DLD1 (cell line): ENCODE results near the gene UBB.

Source experiments
- in situ Hi-C: cut with HindIII; loops from 2 replicates; pipeline ENCODE4 v1.10.0; 2017; ENCODE audit warnings: low sequenced_read_pairs

The UBB gene

GRCh38 chr17:16417896-16418684 lies 37.2 kb downstream of the UBB start:
- in situ Hi-C loops, result no loop called here

GRCh38 chr17:16418685-16419068 lies 37.8 kb downstream of the UBB start:
- in situ Hi-C loops, result no loop called here

DNA sequence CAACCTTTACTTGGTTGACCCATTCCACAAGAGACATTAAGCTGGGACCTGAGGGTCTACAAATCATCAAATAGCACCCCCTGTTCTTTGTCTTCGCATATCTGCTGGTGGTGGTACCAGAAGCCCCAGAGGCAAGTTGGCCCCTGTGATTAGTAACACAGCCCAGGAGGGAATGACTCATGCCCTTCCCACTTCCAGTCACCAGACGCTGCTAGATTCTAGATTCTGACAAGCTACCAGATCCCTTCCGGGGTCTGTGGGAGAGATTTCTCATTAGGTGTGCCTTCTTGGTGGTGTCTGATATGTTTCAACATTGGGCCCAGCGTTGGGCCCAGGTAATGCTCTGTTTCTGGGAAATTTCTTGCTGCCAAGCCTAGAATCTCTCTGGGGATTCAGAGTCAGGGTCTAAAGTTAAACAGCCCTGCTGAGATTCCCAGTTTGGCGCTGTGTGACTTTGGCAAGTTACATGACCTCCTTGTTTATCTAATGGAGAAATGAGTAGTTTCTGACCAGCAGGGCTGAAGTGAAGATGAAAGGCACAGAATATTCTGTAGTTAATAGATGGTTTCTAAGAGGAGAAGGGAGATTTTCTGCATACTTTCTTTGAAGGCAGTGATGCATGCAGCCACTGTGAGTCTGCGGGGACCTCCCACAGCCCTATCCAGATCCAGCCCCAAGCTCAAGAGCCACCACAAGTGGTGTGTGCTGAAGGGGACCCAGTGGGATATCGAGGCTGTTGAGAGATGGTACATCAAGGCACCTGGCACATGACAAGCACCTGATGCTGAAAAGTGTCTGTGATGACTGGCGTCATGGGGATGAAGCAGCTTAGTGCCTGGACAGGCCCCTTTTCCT lies 38.4 kb downstream of the UBB start:
- in situ Hi-C loops, result no loop called here

DNA sequence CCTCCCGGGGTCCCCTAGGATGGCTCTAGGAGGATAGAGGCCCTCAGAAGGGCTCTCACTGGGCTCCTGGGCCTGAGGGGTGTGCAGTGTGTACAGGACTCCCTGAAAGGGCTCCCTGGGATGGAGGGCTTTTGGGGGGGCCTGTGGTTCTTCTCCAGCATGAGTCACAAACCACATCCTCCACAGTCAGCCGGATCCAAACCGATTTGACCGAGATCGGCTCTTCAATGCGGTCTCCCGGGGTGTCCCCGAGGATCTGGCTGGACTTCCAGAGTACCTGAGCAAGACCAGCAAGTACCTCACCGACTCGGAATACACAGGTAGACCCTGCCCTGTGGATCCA lies 39.0 kb downstream of the UBB start:
- in situ Hi-C loops, result no loop called here

- in situ Hi-C loops, result no loop called here
These were observed 41.5 kb downstream of the UBB start for GRCh38 chr17:16422416-16422815.

GRCh38 chr17:16423226-16423872 lies 42.5 kb downstream of the UBB start:
- in situ Hi-C loops, result no loop called here

- in situ Hi-C loops, result no loop called here
These were observed 44.3 kb downstream of the UBB start for GRCh38 chr17:16425202-16425601.

DNA sequence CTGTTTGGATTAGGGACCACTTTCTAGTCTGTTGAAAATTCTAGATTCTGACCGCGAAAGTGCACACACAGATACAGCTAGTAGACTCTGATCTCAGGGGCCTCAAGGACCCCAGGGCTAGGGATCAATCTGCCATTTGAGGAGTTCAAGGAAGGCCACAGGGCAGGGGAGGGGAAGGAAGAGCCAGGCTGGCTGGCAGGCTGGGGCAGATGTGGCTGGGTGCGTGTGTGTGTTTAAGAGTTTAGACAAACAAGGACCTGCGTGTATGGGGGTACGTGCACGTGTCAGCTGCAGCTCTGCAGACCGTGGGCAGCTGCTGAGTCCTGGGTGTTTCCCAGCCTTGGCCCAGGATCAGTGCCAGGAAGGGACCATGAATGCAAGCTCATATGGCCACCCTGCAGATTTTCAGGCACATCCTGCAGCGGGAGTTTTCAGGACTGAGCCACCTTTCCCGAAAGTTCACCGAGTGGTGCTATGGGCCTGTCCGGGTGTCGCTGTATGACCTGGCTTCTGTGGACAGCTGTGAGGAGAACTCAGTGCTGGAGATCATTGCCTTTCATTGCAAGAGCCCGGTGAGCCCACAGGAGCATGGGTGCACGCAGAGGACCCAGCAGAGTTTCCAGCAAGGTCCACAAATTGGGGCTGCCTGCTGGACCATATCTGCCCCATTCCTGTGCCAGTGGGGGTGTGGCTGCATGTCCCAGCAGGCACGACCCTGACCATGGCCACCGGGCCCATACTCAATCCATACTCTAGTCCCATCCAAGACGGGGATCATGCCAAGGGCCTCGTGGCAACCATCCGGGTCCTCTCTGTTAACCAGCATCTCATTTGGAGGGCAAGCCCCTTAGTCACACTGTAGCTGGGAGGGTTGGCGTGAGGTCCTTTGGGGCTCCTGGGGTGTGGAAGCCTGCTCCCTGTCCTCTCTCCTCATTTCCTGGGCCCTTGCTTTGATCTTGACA lies 45.1 kb downstream of the UBB start:
- in situ Hi-C loops, result no loop called here

GRCh38 chr17:16427020-16427419 lies 46.1 kb downstream of the UBB start:
- in situ Hi-C loops, result no loop called here

- in situ Hi-C loops, result no loop called here
These were observed 47.4 kb downstream of the UBB start for GRCh38 chr17:16428098-16428882.

DNA sequence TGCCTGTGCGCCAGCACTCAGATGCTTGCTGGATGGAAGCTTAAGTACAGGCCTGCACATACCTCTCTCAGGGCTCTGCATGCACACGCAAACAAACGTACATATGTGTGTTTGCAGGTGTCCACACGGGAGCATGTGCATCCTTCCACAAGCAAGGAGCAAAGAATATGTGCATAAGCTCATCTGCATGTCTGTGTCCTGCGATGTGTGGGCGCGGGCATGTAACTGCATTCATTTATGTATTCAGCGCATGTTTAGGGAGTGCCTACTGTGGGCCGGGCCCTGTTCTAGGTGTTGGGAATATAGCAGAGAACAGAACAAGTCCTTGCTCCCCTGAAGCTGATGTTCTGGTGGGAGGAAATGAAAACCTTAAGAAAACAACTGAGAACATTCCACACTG lies 48.2 kb downstream of the UBB start:
- in situ Hi-C loops, result no loop called here

DNA sequence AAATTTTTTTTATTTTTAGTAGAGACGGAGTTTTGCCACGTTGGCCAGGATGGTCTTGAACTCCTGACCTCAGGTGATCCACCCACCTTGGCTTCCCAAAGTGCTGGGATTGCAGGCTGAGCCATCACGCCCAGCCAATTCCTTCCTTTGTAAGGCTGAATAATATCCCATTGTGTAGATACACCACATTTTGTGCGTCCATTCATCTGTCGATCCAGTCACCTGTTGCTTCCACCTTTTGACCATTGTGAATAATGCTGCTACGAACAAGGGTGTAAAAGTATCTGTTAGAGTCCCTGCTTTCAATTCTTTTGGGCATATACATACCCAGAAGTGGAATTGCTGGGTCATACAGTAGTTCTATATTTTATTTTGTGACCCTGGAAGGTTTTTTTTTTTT lies 49.8 kb downstream of the UBB start:
- in situ Hi-C loops, result no loop called here

DNA sequence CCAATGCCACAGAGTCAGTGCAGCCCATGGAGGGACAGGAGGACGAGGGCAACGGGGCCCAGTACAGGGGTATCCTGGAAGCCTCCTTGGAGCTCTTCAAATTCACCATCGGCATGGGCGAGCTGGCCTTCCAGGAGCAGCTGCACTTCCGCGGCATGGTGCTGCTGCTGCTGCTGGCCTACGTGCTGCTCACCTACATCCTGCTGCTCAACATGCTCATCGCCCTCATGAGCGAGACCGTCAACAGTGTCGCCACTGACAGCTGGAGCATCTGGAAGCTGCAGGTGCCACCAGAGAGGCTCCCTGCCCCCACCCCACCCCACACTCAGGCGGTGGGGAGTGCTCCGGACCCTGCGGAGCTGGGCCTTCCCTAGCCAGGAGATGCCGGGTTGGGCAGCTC lies 51.1 kb downstream of the UBB start:
- in situ Hi-C loops, result no loop called here
